Esophagus (tissue), 2 donors: ENCODE results near the gene CILP2. TPM values are rescaled to one million over a fixed set of nuclear protein-coding genes. Genes with fewer than 3 reads are reported as not detected.

Source experiments
- H3K27ac ChIP-seq, 2 donors: one replicate each; pipeline ENCODE4 v1.5.1; 2013; ENCODE audit warnings: low read depth in 2 of 2, mild to moderate bottlenecking in 2 of 2, inconsistent platforms in 1 of 2, low read length in 1 of 2, moderate library complexity in 1 of 2
- H3K27me3 ChIP-seq, 2 donors: one replicate each; pipeline ENCODE4 v1.6.1; 2013; ENCODE audit warnings: low read length in 2 of 2, control low read depth in 1 of 2, mild to moderate bottlenecking in 1 of 2; ENCODE audit not compliant: insufficient read depth in 2 of 2, control insufficient read depth in 1 of 2
- H3K36me3 ChIP-seq, 2 donors: one replicate each; pipeline ENCODE4 v1.6.1; 2013; ENCODE audit warnings: low read length in 1 of 2; ENCODE audit not compliant: control insufficient read depth in 2 of 2, insufficient read depth in 2 of 2
- H3K4me1 ChIP-seq, 2 donors: one replicate each; pipeline ENCODE4 v1.6.1; 2013; ENCODE audit warnings: low read length in 1 of 2; ENCODE audit not compliant: control insufficient read depth in 2 of 2, insufficient read depth in 2 of 2
- H3K4me3 ChIP-seq, 2 donors: one replicate each; pipeline ENCODE4 v1.5.1; 2013; ENCODE audit warnings: low read length in 2 of 2, mild to moderate bottlenecking in 2 of 2, low read depth in 1 of 2, moderate library complexity in 1 of 2
- H3K9me3 ChIP-seq, 2 donors: one replicate each; pipeline ENCODE4 v1.6.1; 2013; ENCODE audit warnings: mild to moderate bottlenecking in 2 of 2, low read depth in 1 of 2, low read length in 1 of 2, moderate library complexity in 1 of 2; ENCODE audit not compliant: control insufficient read depth in 2 of 2, insufficient read depth in 1 of 2
- WGBS, 2 donors: extraction: QIAGEN DNeasy Blood & Tissue Kit; methylation state at CpG; one replicate each; pipeline ENCODE4 v1.1.7; 2013; 5-methylcytosine and 5-hydroxymethylcytosine counted together
- polyA plus RNA-seq, 2 donors: library from polyadenylated mRNA; stranded (reverse); fragments of 200-250 nt; gene quantifications; one replicate each; pipeline ENCODE4 v1.2.3, GENCODE V29; 2013
- donor health status: healthy with polysubstance abuse.
- donor health status: Bipolar disorder and iron deficiency.

The CILP2 gene
- polyA plus RNA-seq, 2 donors, result 0.01 to 0.02 TPM

GRCh38 chr19:19505669-19506326 lies 32.3 kb upstream of the CILP2 start:
- Histone ChIP-seq H3K27me3 (no peaks in the 10 kb centered on the region), H3K4me3 (no peak overlapping the region), H3K4me1 (peaks cover 0 to 5% of the 10 kb centered on the region in 2 donors), H3K27ac (no peak overlapping the region), H3K9me3 (no peaks in the 10 kb centered on the region), H3K36me3 (peaks cover 25 to 48% of the 10 kb centered on the region in 2 donors)
- WGBS, 2 donors, result 84 to 87% methylated on average over 27 of the region's 27 CpGs

GRCh38 chr19:19506592-19506991 lies 31.5 kb upstream of the CILP2 start:
- Histone ChIP-seq H3K4me3 (peak overlapping the region in 1 of 2 donors; percentile 21), H3K27ac (no peak overlapping the region), H3K36me3 (peaks cover 19 to 40% of the 10 kb centered on the region in 2 donors), H3K4me1 (peaks cover 0 to 5% of the 10 kb centered on the region in 2 donors), H3K27me3 (no peaks in the 10 kb centered on the region), H3K9me3 (no peaks in the 10 kb centered on the region)
- 68 to 75% methylated on average over 12 of the region's 12 CpGs for WGBS, 2 donors

- H3K9me3 ChIP-seq, result no peaks in the 10 kb centered on the region
- peaks cover 14 to 33% of the 10 kb centered on the region in 2 donors for H3K36me3 ChIP-seq
- H3K4me1 ChIP-seq, result peaks cover 0 to 5% of the 10 kb centered on the region in 2 donors
- no peak overlapping the region for H3K4me3 ChIP-seq
- no peak overlapping the region for H3K27ac ChIP-seq
- 83 to 89% methylated on average over 8 of the region's 8 CpGs for WGBS, 2 donors
- no peaks in the 10 kb centered on the region for H3K27me3 ChIP-seq
These were observed 30.7 kb upstream of the CILP2 start for GRCh38 chr19:19507354-19507753.

- 84 to 87% methylated on average over 11 of the region's 11 CpGs for WGBS, 2 donors
- Histone ChIP-seq H3K27ac (no peak overlapping the region), H3K4me1 (peaks cover 0 to 5% of the 10 kb centered on the region in 2 donors), H3K36me3 (peaks cover 9 to 26% of the 10 kb centered on the region in 2 donors), H3K9me3 (no peaks in the 10 kb centered on the region), H3K4me3 (no peak overlapping the region), H3K27me3 (no peaks in the 10 kb centered on the region)
These were observed 29.8 kb upstream of the CILP2 start for GRCh38 chr19:19508217-19508616.

GRCh38 chr19:19510432-19510831 lies 27.6 kb upstream of the CILP2 start:
- peak overlapping the region in 1 of 2 donors; percentile 11 for H3K27ac ChIP-seq
- H3K27me3 ChIP-seq, result no peaks in the 10 kb centered on the region
- 35% methylated on average over 6 of the region's 6 CpGs for WGBS, 2 donors
- peaks cover 0 to 16% of the 10 kb centered on the region in 2 donors for H3K4me1 ChIP-seq
- H3K9me3 ChIP-seq, result peaks cover 0 to 9% of the 10 kb centered on the region in 2 donors
- H3K36me3 ChIP-seq, result peaks cover 3 to 15% of the 10 kb centered on the region in 2 donors
- H3K4me3 ChIP-seq, result no peak overlapping the region

- Histone ChIP-seq H3K27me3 (no peaks in the 10 kb centered on the region), H3K9me3 (peaks cover 0 to 9% of the 10 kb centered on the region in 2 donors), H3K4me1 (peaks cover 0 to 16% of the 10 kb centered on the region in 2 donors), H3K27ac (no peak overlapping the region), H3K4me3 (no peak overlapping the region), H3K36me3 (no peaks in the 10 kb centered on the region)
- 82 to 87% methylated on average over 17 of the region's 17 CpGs for WGBS, 2 donors
These were observed 24.4 kb upstream of the CILP2 start for GRCh38 chr19:19513682-19514081.

- Histone ChIP-seq H3K27me3 (no peaks in the 10 kb centered on the region), H3K4me3 (no peak overlapping the region), H3K27ac (no peak overlapping the region), H3K9me3 (peaks cover 0 to 9% of the 10 kb centered on the region in 2 donors), H3K4me1 (peaks cover 0 to 16% of the 10 kb centered on the region in 2 donors), H3K36me3 (no peaks in the 10 kb centered on the region)
- 24 to 42% methylated on average over 46 of the region's 46 CpGs for WGBS, 2 donors
These were observed 23.8 kb upstream of the CILP2 start for GRCh38 chr19:19514215-19514657.

GRCh38 chr19:19514881-19515641 lies 23.0 kb upstream of the CILP2 start, which contains the start of gene TSSK6:
Gene TSSK6, minus strand, starts transcription at chr19:19515548. Its CDS starts 121 bp downstream, at chr19:19515427.
- Histone ChIP-seq H3K27me3 (no peaks in the 10 kb centered on the region), H3K9me3 (peaks cover 0 to 9% of the 10 kb centered on the region in 2 donors), H3K4me3 (peak within 1 kb of the TSS; percentile 77 to 85), H3K27ac (peak within 1 kb of the TSS; percentile 72 to 86), H3K36me3 (no peaks in the 10 kb centered on the region), H3K4me1 (peaks cover 0 to 14% of the 10 kb centered on the region in 2 donors)
- WGBS, 2 donors, result 87 to 89% methylated on average over 72 to 74 of the region's 74 CpGs

GRCh38 chr19:19515642-19516519 lies 22.2 kb upstream of the CILP2 start, which contains the start of gene NDUFA13:
Gene NDUFA13, plus strand, starts transcription at chr19:19516225. Its CDS starts 14 bp downstream, at chr19:19516239.
- H3K36me3 ChIP-seq, result no peaks in the 10 kb centered on the region
- peak within 1 kb of the TSS; percentile 72 to 86 for H3K27ac ChIP-seq
- no peaks in the 10 kb centered on the region for H3K27me3 ChIP-seq
- peaks cover 0 to 11% of the 10 kb centered on the region in 2 donors for H3K4me1 ChIP-seq
- 4 to 6% methylated on average over 60 to 61 of the region's 61 CpGs for WGBS, 2 donors
- peaks cover 0 to 9% of the 10 kb centered on the region in 2 donors for H3K9me3 ChIP-seq
- peak within 1 kb of the TSS; percentile 77 to 85 for H3K4me3 ChIP-seq
